ENCODE data around the gene GPR155.

DNA sequence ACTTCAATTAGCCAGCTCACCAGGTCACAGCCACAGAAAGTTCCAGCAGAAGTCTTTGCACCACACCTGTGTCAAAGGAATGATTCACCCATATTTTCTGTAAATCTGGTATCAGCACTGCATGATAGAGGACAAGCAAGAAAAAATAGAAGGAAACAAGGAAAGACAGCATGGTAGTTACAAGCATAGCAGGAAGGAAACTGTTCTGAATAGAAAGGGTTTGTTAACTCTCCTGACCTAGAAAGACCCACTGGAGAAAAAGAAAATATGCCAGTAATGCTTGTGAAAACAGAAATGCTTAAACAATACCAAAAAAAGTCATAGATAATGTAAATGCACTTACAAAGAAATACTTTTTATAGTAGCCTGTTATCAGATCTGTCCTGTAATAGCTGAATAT is 50.5 kb downstream of the GPR155 start:
- no peak for TF ChIP-seq EZH2 (IDR thresholded peaks at IDR 0.05; ENCODE audit: borderline replicate concordance, low read length)
- TF ChIP-seq, protein P1, sequence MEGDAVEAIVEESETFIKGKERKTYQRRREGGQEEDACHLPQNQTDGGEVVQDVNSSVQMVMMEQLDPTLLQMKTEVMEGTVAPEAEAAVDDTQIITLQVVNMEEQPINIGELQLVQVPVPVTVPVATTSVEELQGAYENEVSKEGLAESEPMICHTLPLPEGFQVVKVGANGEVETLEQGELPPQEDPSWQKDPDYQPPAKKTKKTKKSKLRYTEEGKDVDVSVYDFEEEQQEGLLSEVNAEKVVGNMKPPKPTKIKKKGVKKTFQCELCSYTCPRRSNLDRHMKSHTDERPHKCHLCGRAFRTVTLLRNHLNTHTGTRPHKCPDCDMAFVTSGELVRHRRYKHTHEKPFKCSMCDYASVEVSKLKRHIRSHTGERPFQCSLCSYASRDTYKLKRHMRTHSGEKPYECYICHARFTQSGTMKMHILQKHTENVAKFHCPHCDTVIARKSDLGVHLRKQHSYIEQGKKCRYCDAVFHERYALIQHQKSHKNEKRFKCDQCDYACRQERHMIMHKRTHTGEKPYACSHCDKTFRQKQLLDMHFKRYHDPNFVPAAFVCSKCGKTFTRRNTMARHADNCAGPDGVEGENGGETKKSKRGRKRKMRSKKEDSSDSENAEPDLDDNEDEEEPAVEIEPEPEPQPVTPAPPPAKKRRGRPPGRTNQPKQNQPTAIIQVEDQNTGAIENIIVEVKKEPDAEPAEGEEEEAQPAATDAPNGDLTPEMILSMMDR (conservative IDR thresholded peaks at IDR 0.05 in 1 of 2, IDR thresholded peaks at IDR 0.05 in 1 of 2; ENCODE audit: extremely low read depth in 1 of 2, insufficient read depth in 1 of 2, low read depth in 1 of 2, low read length in 2 of 2): no peak
